K562 (cell line): Measurements from ENCODE around the gene C9orf153. TPM values are rescaled to one million over a fixed set of nuclear protein-coding genes. Genes with fewer than 3 reads are reported as not detected.

ENCODE experiments used
- ATAC-seq: fragments of 200-7000 bp; cut with Tn5 transposase; 3 replicates; pipeline ENCODE4 v1.9.1; 2020; ENCODE audit warnings: moderate library complexity
- BruUV-seq: library from RNA; stranded (reverse); fragments of 400-500 nt; replicated peaks from 2 replicates; lab custom pipeline; 2021; lab: Mats Ljungman, UMichigan
- CTCF ChIA-PET: fragments of 300-600 bp; formaldehyde crosslinking; extraction: SDS; loops from one replicate; lab custom pipeline; 2021; ENCODE audit warnings: low intra/inter-chr PET ratio; lab: Yijun Ruan, JAX
- POLR2A ChIA-PET: fragments of 300-600, 350-650 bp; sonication (Branson Sonifier 250); formaldehyde crosslinking; extraction: SDS; loops from one replicate; lab custom pipeline; 2021; ENCODE audit warnings: antibody characterized with exemption, inconsistent platforms; lab: Yijun Ruan, JAX
- DNase-seq, 4 experiments: peaks; one replicate each; pipeline versions ENCODE4 v3.0.0 to v3.0.0-alpha.2; 2011 to 2018; ENCODE audit warnings: low spot score in 3 of 4, mixed read lengths in 3 of 4; ENCODE audit errors: extremely low read depth in 1 of 4
- FAIRE-seq: peaks from 2 replicates; lab custom pipeline; 2011; peaks lifted over from hg19 to GRCh38; lab: Jason Lieb, UNC
- H2AFZ ChIP-seq: 2 replicates; pipeline ENCODE4 v1.6.0; 2011; ENCODE audit warnings: low read depth, low read length, control low read depth, inconsistent platforms
- H3K27ac ChIP-seq: fragments of 200-600 bp; 3 replicates; pipeline ENCODE4 v1.8.0; 2011; ENCODE audit warnings: low read depth, mild to moderate bottlenecking, control low read depth, inconsistent platforms, low read length, moderate library complexity, mixed read lengths; ENCODE audit errors: extremely low read depth
- H3K27me3 ChIP-seq, 2 experiments: fragments of 300-600 bp in 1 of 2; 2 replicates in 1 of 2; 3 replicates in 1 of 2; pipeline versions ENCODE4 v1.6.0 to v1.8.0; 2011; ENCODE audit warnings: inconsistent platforms in 2 of 2, low read length in 2 of 2, mild to moderate bottlenecking in 1 of 2, mixed read lengths in 1 of 2, moderate library complexity in 1 of 2; ENCODE audit not compliant: control insufficient read depth in 2 of 2, insufficient read depth in 2 of 2
- H3K36me3 ChIP-seq: fragments of 300-600 bp; 3 replicates; pipeline ENCODE4 v1.8.0; 2011; ENCODE audit warnings: mild to moderate bottlenecking, low read length, inconsistent platforms; ENCODE audit not compliant: control insufficient read depth, insufficient read depth
- H3K4me1 ChIP-seq, 2 experiments: fragments of 200-600 bp in 1 of 2; replicated peaks in 1 of 2; 2 replicates in 1 of 2; 3 replicates in 1 of 2; pipeline versions ENCODE4 v1.5.1 to v1.8.0; 2011; ENCODE audit warnings: inconsistent platforms in 2 of 2, low read length in 2 of 2, mild to moderate bottlenecking in 1 of 2, mixed read lengths in 1 of 2, moderate library complexity in 1 of 2; ENCODE audit not compliant: control insufficient read depth in 2 of 2, insufficient read depth in 2 of 2
- H3K4me2 ChIP-seq: 2 replicates; pipeline ENCODE4 v1.6.1; 2011; ENCODE audit warnings: low read length, control low read depth, inconsistent platforms, mixed read lengths; ENCODE audit not compliant: insufficient read depth
- H3K4me3 ChIP-seq: fragments of 200-600 bp; sonication (generic), shearing (Covaris generic); 2 replicates; pipeline ENCODE4 v1.5.1; 2016; ENCODE audit warnings: control low read depth, inconsistent platforms
- H3K79me2 ChIP-seq: fragments of 200-600 bp; 3 replicates; pipeline ENCODE4 v1.8.0; 2011; ENCODE audit warnings: low read length, inconsistent platforms; ENCODE audit not compliant: control insufficient read depth, insufficient read depth
- H3K9ac ChIP-seq, 2 experiments: 2 replicates each; pipeline versions ENCODE4 v1.6.0 to v1.6.1; 2011; ENCODE audit warnings: low read depth in 2 of 2, low read length in 2 of 2, control low read depth in 1 of 2, inconsistent platforms in 1 of 2, mild to moderate bottlenecking in 1 of 2, mixed read lengths in 1 of 2; ENCODE audit not compliant: insufficient read depth in 1 of 2
- H3K9me1 ChIP-seq: one replicate; pipeline ENCODE4 v1.6.0; 2011; ENCODE audit warnings: inconsistent platforms, mild to moderate bottlenecking, low read length, moderate library complexity; ENCODE audit not compliant: control insufficient read depth, insufficient read depth
- H3K9me3 ChIP-seq: replicated peaks from 2 replicates; pipeline ENCODE4 v1.5.1; 2011; ENCODE audit warnings: low read depth, low read length, inconsistent platforms; ENCODE audit not compliant: control insufficient read depth, insufficient read depth
- H4K20me1 ChIP-seq: replicated peaks from 2 replicates; pipeline ENCODE4 v1.6.1; 2011; ENCODE audit warnings: low read length, inconsistent platforms, mixed read lengths; ENCODE audit not compliant: control insufficient read depth, insufficient read depth
- BHLHE40 ChIP-seq: IDR thresholded peaks from 2 replicates; pipeline ENCODE4 v1.6.1; 2011; ENCODE audit warnings: low read length, improper control_type of control experiment
- ELK1 ChIP-seq: sonication (generic); formaldehyde crosslinking; IDR thresholded peaks from 2 replicates; pipeline ENCODE4 v1.8.1; 2022; ENCODE audit warnings: missing genetic modification reagents
- MED1 ChIP-seq: sonication (generic); formaldehyde crosslinking; IDR thresholded peaks from 2 replicates; pipeline ENCODE4 v1.8.1; 2023; ENCODE audit warnings: missing genetic modification reagents, borderline replicate concordance
- RREB1 ChIP-seq: fragments of 250-450 bp; sonication (Bioruptor Pico); IDR thresholded peaks from 2 replicates; pipeline ENCODE4 v1.4.0; 2020
- SMARCC2 ChIP-seq: fragments of 450-650 bp; IDR thresholded peaks from 2 replicates; pipeline ENCODE4 v1.6.1; 2017; ENCODE audit warnings: antibody characterized with exemption, moderate library complexity, mild to moderate bottlenecking, low read depth
- THAP12 ChIP-seq: fragments of 250-450 bp; sonication (Bioruptor Pico); IDR thresholded peaks from 2 replicates; pipeline ENCODE4 v1.9.0; 2021; ENCODE audit warnings: mild to moderate bottlenecking, inconsistent platforms
- ZBTB26 ChIP-seq: fragments of 450-650 bp; formaldehyde crosslinking; IDR thresholded peaks from 2 replicates; pipeline ENCODE4 v1.4.0; 2022; ENCODE audit warnings: missing genetic modification characterization
- ZNF384 ChIP-seq: IDR thresholded peaks from 2 replicates; pipeline ENCODE4 v1.6.1; 2012; ENCODE audit warnings: low read depth, low read length, improper control_type of control experiment
- ZNF507 ChIP-seq: conservative IDR thresholded peaks from 2 replicates; pipeline ENCODE4 v1.6.1; 2017; ENCODE audit warnings: missing genetic modification characterization, missing compliant biosample characterization
- ZNF583 ChIP-seq: fragments of 250-450 bp; sonication (Bioruptor Pico); IDR thresholded peaks from 2 replicates; pipeline ENCODE4 v1.4.0; 2020
- in situ Hi-C: fragments of 300-500 bp; cut with MboI; formaldehyde crosslinking; loops from 4 replicates; pipeline ENCODE4 v1.15.0; 2018; ENCODE audit warnings: inconsistent platforms, mixed read lengths
- intact Hi-C: fragments of 100-400 bp; cut with micrococcal nuclease; formaldehyde crosslinking; loops from 2 replicates; pipeline ENCODE4 v1.14.2; 2022
- polyA plus RNA-seq, 8 experiments: library from polyadenylated mRNA; depleted of rRNA in 4 of 8; stranded (reverse) in 5 of 8; unstranded in 3 of 8; fragments of >200 nt; fragmentation: Nextera tagmentation in 2 of 8; fragmentation: Illumina TruSeq in 1 of 8; extraction: Ambion mirVana in 2 of 8; extraction: Trizol in 1 of 8; gene quantifications; 2 replicates each; pipeline versions ENCODE4 v1.2.1 to v1.2.3, GENCODE V29; 2011 to 2014; ENCODE audit warnings: inconsistent platforms in 1 of 8, missing spikeins in 1 of 8
- total RNA-seq, 7 experiments: library from RNA; depleted of rRNA in 6 of 7; stranded (reverse); fragments of >200 nt in 6 of 7; fragmentation: Illumina TruSeq in 2 of 7; extraction: Trizol in 2 of 7; gene quantifications; 2 replicates each; pipeline versions ENCODE4 v1.2.1 to v1.2.3, GENCODE V29; 2011 to 2021; ENCODE audit warnings: low replicate concordance in 1 of 7

The C9orf153 gene
- total and polyA plus RNA-seq, 9 of the 15 experiments (the other 6 are each of a cell fraction or from before 2014, with no cell fraction given) = 0.07 to 1.2 (median 0.11) TPM; not detected in 5

GRCh38 chr9:86250123-86250522 lies 9.3 kb downstream of the C9orf153 start:
- no peaks in the 10 kb centered on the region for H3K79me2 ChIP-seq
- ChIA-PET POLR2A (no interaction called here), CTCF (no interaction called here)
- H2AFZ ChIP-seq = no peak overlapping the region
- H4K20me1 ChIP-seq = no peaks in the 10 kb centered on the region
- H3K9me3 ChIP-seq = no peaks in the 10 kb centered on the region
- DNase-seq (no peak), FAIRE-seq (no peak), ATAC-seq (no peak)
- TF ChIP-seq SMARCC2 (no peak), MED1 (CRISPR knock-in tag) (no peak), ZNF384 (no peak), ELK1 (CRISPR knock-in tag) (no peak), ZNF507 (tag) (no peak), BHLHE40 (no peak), RREB1 (no peak), THAP12 (CRISPR knock-in tag) (no peak), ZBTB26 (CRISPR knock-in tag) (no peak), ZNF583 (CRISPR knock-in tag) (no peak)
- H3K4me3 ChIP-seq = no peak overlapping the region
- in situ Hi-C loops = no loop called here
- no peak overlapping the region for H3K27ac ChIP-seq
- H3K4me1 ChIP-seq = no peaks in the 10 kb centered on the region
- no TSS peak for BruUV-seq
- no peak overlapping the region for H3K4me2 ChIP-seq
- H3K27me3 ChIP-seq = no peaks in the 10 kb centered on the region
- intact Hi-C loops = no loop called here
- H3K36me3 ChIP-seq = no peaks in the 10 kb centered on the region
- no peaks in the 10 kb centered on the region for H3K9me1 ChIP-seq
- no peak overlapping the region for H3K9ac ChIP-seq
